Inflammatory macrophage treated with lipopolysaccharide for 1 hour (primary cell): ENCODE data around the gene TUBB2A.
"Not testable (repeated sequence)": the region's sequence is repeated elsewhere in the genome, so short reads cannot be mapped to it uniquely, and the experiment has no call there.

ENCODE experiments used
- DNase-seq, 2 donors: peaks; one replicate each; pipeline ENCODE4 v3.0.0-alpha.2; 2020 to 2022

Gene TUBB2A

GRCh38 chr6:3157131-3157933 is at the start of gene TUBB2A:
Gene TUBB2A, minus strand, starts transcription at chr6:3157544. Its CDS starts 81 bp downstream, at chr6:3157463.
- DNase-seq, result peak; percentile 79 to 94

- DNase-seq, result no peak
These were observed 49.1 kb upstream of the TUBB2A start for GRCh38 chr6:3206339-3207015.

GRCh38 chr6:3205913-3206312 is 48.6 kb upstream of the TUBB2A start:
- peak; percentile 66 to 91 for DNase-seq

- no peak for DNase-seq
These were observed 47.6 kb upstream of the TUBB2A start for GRCh38 chr6:3204921-3205320.

- DNase-seq, result no peak
These were observed 45.8 kb upstream of the TUBB2A start for GRCh38 chr6:3202999-3203696.

GRCh38 chr6:3201388-3201787 is 44.0 kb upstream of the TUBB2A start:
- DNase-seq, result no peak

- DNase-seq, result no peak
These were observed 43.3 kb upstream of the TUBB2A start for GRCh38 chr6:3200682-3201081.

GRCh38 chr6:3199382-3199781 is 42.0 kb upstream of the TUBB2A start:
- DNase-seq, result no peak

GRCh38 chr6:3197734-3198133 is 40.4 kb upstream of the TUBB2A start:
- not testable (repeated sequence) for DNase-seq

GRCh38 chr6:3196770-3197169 is 39.4 kb upstream of the TUBB2A start:
- no peak for DNase-seq

GRCh38 chr6:3195695-3196497 is 38.6 kb upstream of the TUBB2A start:
- DNase-seq, result no peak

GRCh38 chr6:3195420-3195694 is 38.0 kb upstream of the TUBB2A start:
- DNase-seq, result no peak

GRCh38 chr6:3194535-3195419 is 37.4 kb upstream of the TUBB2A start:
- DNase-seq, result no peak

- DNase-seq, result no peak
These were observed 35.9 kb upstream of the TUBB2A start for GRCh38 chr6:3193102-3193849.

GRCh38 chr6:3190779-3191178 is 33.4 kb upstream of the TUBB2A start:
- no peak for DNase-seq

- no peak for DNase-seq
These were observed 32.7 kb upstream of the TUBB2A start for GRCh38 chr6:3190056-3190455.

GRCh38 chr6:3189192-3189591 is 31.8 kb upstream of the TUBB2A start:
- DNase-seq, result not testable (repeated sequence)

- DNase-seq, result no peak
These were observed 30.9 kb upstream of the TUBB2A start for GRCh38 chr6:3188262-3188661.

- no peak for DNase-seq
These were observed 29.6 kb upstream of the TUBB2A start for GRCh38 chr6:3186974-3187382.

GRCh38 chr6:3183066-3183465 is 25.7 kb upstream of the TUBB2A start:
- DNase-seq, result no peak

GRCh38 chr6:3181105-3181504 is 23.8 kb upstream of the TUBB2A start:
- DNase-seq, result no peak
